ENCODE measurements around the gene PWWP2A. TPM values are rescaled to one million over a fixed set of nuclear protein-coding genes. Genes with fewer than 3 reads are reported as not detected.
"Not testable (repeated sequence)": the region's sequence is repeated elsewhere in the genome, so short reads cannot be mapped to it uniquely, and the experiment has no call there.

PWWP2A gene
- total and polyA plus RNA-seq, 3 experiments from 2014 or later = 24.0 to 31.7 (median 26.2) TPM

- POLR2A ChIA-PET; H3K4me3 ChIP-seq (ENCODE audit: low read length); H3K4me3 Mint-ChIP-seq: not testable (repeated sequence)
Measured at GRCh38 chr5:160160875-160161274, 41.6 kb upstream of the PWWP2A start.

DNA sequence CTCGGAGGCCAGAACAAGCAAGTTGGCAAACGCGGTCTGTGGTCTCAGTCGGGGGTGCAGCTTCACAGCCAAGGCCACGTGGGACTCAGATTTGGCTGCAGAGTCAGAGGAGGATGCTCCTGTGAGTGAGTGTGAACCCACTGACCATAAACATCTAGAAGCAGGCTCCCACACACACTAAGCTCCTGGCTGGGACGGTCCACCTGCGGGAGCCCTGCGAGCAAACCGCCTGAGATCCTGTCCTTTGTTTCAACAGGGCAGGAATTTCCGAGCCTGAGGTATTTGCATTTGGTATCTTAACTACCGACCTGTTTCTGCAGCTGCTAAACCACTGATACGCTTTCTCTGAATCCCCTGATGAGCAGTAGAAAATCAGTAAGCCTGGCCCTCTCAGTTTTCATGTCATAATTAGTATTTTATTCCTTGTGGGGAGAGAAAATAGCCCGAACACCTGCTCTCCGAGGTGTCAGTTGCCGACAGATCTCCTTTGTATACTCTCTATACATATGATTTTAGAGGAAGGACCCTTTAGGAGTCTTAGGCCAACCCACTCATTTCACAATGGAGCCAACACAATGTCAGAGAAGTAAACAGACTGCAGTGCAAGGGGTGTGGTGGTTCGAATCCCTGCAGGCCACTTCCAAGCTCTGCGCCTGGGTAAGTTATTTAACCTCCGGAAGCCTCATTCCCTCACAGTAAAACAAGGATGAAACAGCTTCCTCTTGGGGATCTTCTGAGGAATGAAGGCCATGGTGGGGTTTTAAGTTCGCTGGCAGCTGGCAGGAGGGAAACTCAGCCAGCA is 40.9 kb upstream of the PWWP2A start:
- Histone ChIP-seq H3K27ac (ENCODE audit: low read depth, low read length) (no peak overlapping the region), H3K27me3 (ENCODE audit: insufficient read depth, low read length, poor library complexity, severe bottlenecking) (peaks cover 3% of the 10 kb centered on the region), H3K4me1 (ENCODE audit: insufficient read depth, low read length) (no peaks in the 10 kb centered on the region), H3K36me3 (ENCODE audit: insufficient read depth, low read length) (no peaks in the 10 kb centered on the region), H3K9me3 (ENCODE audit: low read length) (no peaks in the 10 kb centered on the region), H3K4me3 (ENCODE audit: low read length) (no peak overlapping the region)
- H3K4me3 Mint-ChIP-seq = no peak overlapping the region
- peaks cover 0 to 3% (median 1%) of the 10 kb centered on the region in 3 donors for H3K4me1 Mint-ChIP-seq
- H3K9me3 Mint-ChIP-seq = no peaks in the 10 kb centered on the region
- ChIA-PET CTCF (no interaction called here), POLR2A (no interaction called here)
- DNase-seq = no peak
- no peak overlapping the region for H3K27ac Mint-ChIP-seq
- H3K36me3 Mint-ChIP-seq = no peaks in the 10 kb centered on the region
- peaks cover 0 to 34% of the 10 kb centered on the region in 2 donors for H3K27me3 Mint-ChIP-seq

More at GRCh38 chr5:160160875-160161274, 41.6 kb upstream of the PWWP2A start:
- H3K9me3 Mint-ChIP-seq; H3K27ac ChIP-seq (ENCODE audit: low read depth, low read length); H3K4me1 ChIP-seq (ENCODE audit: insufficient read depth, low read length); H3K27me3 ChIP-seq (ENCODE audit: insufficient read depth, low read length, poor library complexity, severe bottlenecking); H3K9me3 ChIP-seq (ENCODE audit: low read length); CTCF ChIA-PET; H3K27ac Mint-ChIP-seq; DNase-seq; H3K36me3 ChIP-seq (ENCODE audit: insufficient read depth, low read length); H3K36me3 Mint-ChIP-seq; H3K4me1 Mint-ChIP-seq: not testable (repeated sequence)
- peaks cover 4 to 35% of the 10 kb centered on the region in 2 donors for H3K27me3 Mint-ChIP-seq

DNA sequence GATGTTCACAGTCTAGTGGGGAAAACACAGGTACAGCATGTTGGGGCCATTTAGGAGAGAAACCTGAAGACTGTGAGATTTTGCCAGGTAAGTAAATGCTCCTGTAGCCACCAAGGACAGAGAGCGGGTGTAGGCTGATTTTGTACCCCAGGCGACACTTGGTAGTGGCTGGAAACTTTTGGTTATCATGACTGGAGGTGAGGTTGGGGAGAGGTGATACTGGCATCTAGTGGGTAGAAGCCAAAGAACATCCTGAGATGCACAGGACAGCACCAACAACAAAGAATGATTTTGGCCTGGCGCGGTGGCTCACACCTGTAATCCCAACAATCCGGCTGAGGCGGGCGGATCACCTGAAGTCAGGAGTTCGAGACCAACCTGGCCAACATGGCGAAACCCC is 38.8 kb upstream of the PWWP2A start:
- Mint-ChIP-seq H3K4me1 (no peaks in the 10 kb centered on the region), H3K9me3 (no peaks in the 10 kb centered on the region), H3K36me3 (no peaks in the 10 kb centered on the region), H3K27me3 (peaks cover 0 to 26% of the 10 kb centered on the region in 2 donors), H3K4me3 (no peak overlapping the region), H3K27ac (no peak overlapping the region)
- Histone ChIP-seq H3K4me3 (ENCODE audit: low read length) (no peak overlapping the region), H3K4me1 (ENCODE audit: insufficient read depth, low read length) (no peaks in the 10 kb centered on the region), H3K9me3 (ENCODE audit: low read length) (no peaks in the 10 kb centered on the region), H3K36me3 (ENCODE audit: insufficient read depth, low read length) (no peaks in the 10 kb centered on the region), H3K27ac (ENCODE audit: low read depth, low read length) (no peak overlapping the region), H3K27me3 (ENCODE audit: insufficient read depth, low read length, poor library complexity, severe bottlenecking) (peaks cover 3% of the 10 kb centered on the region)
- ChIA-PET POLR2A (no interaction called here), CTCF (no interaction called here)
- DNase-seq = no peak

- no peaks in the 10 kb centered on the region for H3K9me3 ChIP-seq (ENCODE audit: low read length)
- Mint-ChIP-seq H3K9me3 (no peaks in the 10 kb centered on the region), H3K36me3 (no peaks in the 10 kb centered on the region), H3K27me3 (peaks cover 0 to 19% of the 10 kb centered on the region in 2 donors), H3K4me3 (no peak overlapping the region), H3K4me1 (peaks cover 3 to 15% (median 8%) of the 10 kb centered on the region in 3 donors), H3K27ac (peak overlapping the region in 1 of 8 donors; percentile 6)
- no peak overlapping the region for H3K4me3 ChIP-seq (ENCODE audit: low read length)
- H3K27ac ChIP-seq (ENCODE audit: low read depth, low read length) = no peak overlapping the region
- CTCF ChIA-PET = no interaction called here
- POLR2A ChIA-PET = no interaction called here
- H3K27me3 ChIP-seq (ENCODE audit: insufficient read depth, low read length, poor library complexity, severe bottlenecking) = peaks cover 3% of the 10 kb centered on the region
- no peak for DNase-seq
- H3K4me1 ChIP-seq (ENCODE audit: insufficient read depth, low read length) = no peaks in the 10 kb centered on the region
- H3K36me3 ChIP-seq (ENCODE audit: insufficient read depth, low read length) = no peaks in the 10 kb centered on the region
Measured at GRCh38 chr5:160155017-160155750, 35.9 kb upstream of the PWWP2A start.

DNA sequence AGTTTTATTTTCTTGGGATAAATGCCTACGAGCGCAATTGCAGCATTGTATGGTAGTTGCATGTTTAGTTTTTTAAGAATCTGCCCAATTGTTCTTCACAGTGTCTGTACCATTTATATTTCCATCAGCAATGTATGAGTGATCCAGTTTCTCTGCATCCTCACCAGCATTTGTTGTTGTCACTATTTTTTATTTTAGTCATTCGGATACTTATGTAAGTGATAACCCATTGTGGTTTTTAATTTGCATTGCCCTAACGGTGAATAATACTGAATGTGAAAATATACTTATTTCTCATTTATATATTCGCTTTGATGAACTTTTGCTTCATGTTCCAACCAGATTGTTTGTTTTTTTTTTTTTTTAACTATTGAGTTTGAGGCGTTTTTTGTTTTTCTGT is 33.7 kb upstream of the PWWP2A start:
- DNase-seq = no peak
- Histone ChIP-seq H3K4me3 (ENCODE audit: low read length) (no peak overlapping the region), H3K36me3 (ENCODE audit: insufficient read depth, low read length) (no peaks in the 10 kb centered on the region), H3K9me3 (ENCODE audit: low read length) (no peaks in the 10 kb centered on the region), H3K27ac (ENCODE audit: low read depth, low read length) (no peak overlapping the region), H3K4me1 (ENCODE audit: insufficient read depth, low read length) (no peaks in the 10 kb centered on the region), H3K27me3 (ENCODE audit: insufficient read depth, low read length, poor library complexity, severe bottlenecking) (no peaks in the 10 kb centered on the region)
- H3K9me3 Mint-ChIP-seq = no peaks in the 10 kb centered on the region
- no peaks in the 10 kb centered on the region for H3K36me3 Mint-ChIP-seq
- no peak overlapping the region for H3K4me3 Mint-ChIP-seq
- H3K4me1 Mint-ChIP-seq = peaks cover 4 to 15% (median 8%) of the 10 kb centered on the region in 3 donors
- ChIA-PET POLR2A (no interaction called here), CTCF (no interaction called here)
- peaks cover 2 to 14% of the 10 kb centered on the region in 2 donors for H3K27me3 Mint-ChIP-seq
- no peak overlapping the region for H3K27ac Mint-ChIP-seq

DNA sequence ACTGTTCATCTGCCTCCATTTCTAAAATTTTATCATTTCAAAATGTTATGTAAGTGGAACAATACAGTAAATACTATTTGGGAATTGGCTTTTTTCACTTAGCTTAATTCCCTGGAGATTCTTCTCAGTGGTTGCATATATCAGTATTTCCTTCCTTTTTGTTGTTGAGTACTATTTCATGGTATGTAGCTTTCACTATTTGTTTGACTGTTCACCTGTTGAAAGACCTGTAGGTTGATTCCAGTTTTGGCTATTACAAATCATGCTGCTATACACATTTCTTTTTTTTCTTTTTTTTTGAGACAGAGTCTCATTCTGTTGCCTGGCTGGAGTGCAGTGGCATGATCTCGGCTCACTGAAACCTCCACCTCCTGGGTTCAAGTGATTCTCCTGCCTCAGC is 33.0 kb upstream of the PWWP2A start:
- Histone ChIP-seq H3K4me1 (ENCODE audit: insufficient read depth, low read length) (no peaks in the 10 kb centered on the region), H3K27me3 (ENCODE audit: insufficient read depth, low read length, poor library complexity, severe bottlenecking) (no peaks in the 10 kb centered on the region), H3K9me3 (ENCODE audit: low read length) (no peaks in the 10 kb centered on the region), H3K36me3 (ENCODE audit: insufficient read depth, low read length) (no peaks in the 10 kb centered on the region), H3K27ac (ENCODE audit: low read depth, low read length) (no peak overlapping the region), H3K4me3 (ENCODE audit: low read length) (no peak overlapping the region)
- H3K4me1 Mint-ChIP-seq = peaks cover 4 to 15% (median 8%) of the 10 kb centered on the region in 3 donors
- POLR2A ChIA-PET = no interaction called here
- H3K27me3 Mint-ChIP-seq = peaks cover 2 to 11% of the 10 kb centered on the region in 2 donors
- H3K36me3 Mint-ChIP-seq = no peaks in the 10 kb centered on the region
- CTCF ChIA-PET = no interaction called here
- H3K4me3 Mint-ChIP-seq = no peak overlapping the region
- H3K9me3 Mint-ChIP-seq = no peaks in the 10 kb centered on the region
- no peak for DNase-seq
- peak overlapping the region in 1 of 8 donors; percentile 5 for H3K27ac Mint-ChIP-seq

- Histone ChIP-seq H3K36me3 (ENCODE audit: insufficient read depth, low read length) (no peaks in the 10 kb centered on the region), H3K27me3 (ENCODE audit: insufficient read depth, low read length, poor library complexity, severe bottlenecking) (no peaks in the 10 kb centered on the region), H3K4me3 (ENCODE audit: low read length) (no peak overlapping the region), H3K9me3 (ENCODE audit: low read length) (no peaks in the 10 kb centered on the region), H3K4me1 (ENCODE audit: insufficient read depth, low read length) (no peaks in the 10 kb centered on the region), H3K27ac (ENCODE audit: low read depth, low read length) (no peak overlapping the region)
- peaks cover 4 to 15% (median 8%) of the 10 kb centered on the region in 3 donors for H3K4me1 Mint-ChIP-seq
- H3K4me3 Mint-ChIP-seq = no peak overlapping the region
- H3K36me3 Mint-ChIP-seq = no peaks in the 10 kb centered on the region
- POLR2A ChIA-PET = no interaction called here
- H3K27ac Mint-ChIP-seq = no peak overlapping the region
- H3K9me3 Mint-ChIP-seq = no peaks in the 10 kb centered on the region
- CTCF ChIA-PET = no interaction called here
- H3K27me3 Mint-ChIP-seq = peaks cover 2 to 13% of the 10 kb centered on the region in 2 donors
- DNase-seq = no peak
Measured at GRCh38 chr5:160151017-160151416, 31.8 kb upstream of the PWWP2A start.

GRCh38 chr5:160150381-160150780 is 31.1 kb upstream of the PWWP2A start:
- Mint-ChIP-seq H3K27ac (peak overlapping the region in 1 of 8 donors; percentile 51), H3K36me3 (no peaks in the 10 kb centered on the region), H3K27me3 (peaks cover 4 to 10% of the 10 kb centered on the region in 2 donors), H3K9me3 (no peaks in the 10 kb centered on the region), H3K4me1 (peaks cover 4 to 15% (median 8%) of the 10 kb centered on the region in 3 donors), H3K4me3 (no peak overlapping the region)
- Histone ChIP-seq H3K36me3 (ENCODE audit: insufficient read depth, low read length) (no peaks in the 10 kb centered on the region), H3K27ac (ENCODE audit: low read depth, low read length) (no peak overlapping the region), H3K9me3 (ENCODE audit: low read length) (no peaks in the 10 kb centered on the region), H3K4me1 (ENCODE audit: insufficient read depth, low read length) (no peaks in the 10 kb centered on the region), H3K4me3 (ENCODE audit: low read length) (no peak overlapping the region), H3K27me3 (ENCODE audit: insufficient read depth, low read length, poor library complexity, severe bottlenecking) (no peaks in the 10 kb centered on the region)
- no peak for DNase-seq
- CTCF ChIA-PET = no interaction called here
- POLR2A ChIA-PET = no interaction called here

Measured in CD8-positive, alpha-beta memory T cell (primary cell).